Esophagus squamous epithelium (tissue), 5 donors: ENCODE data around the gene CSTF2T. TPM values are rescaled to one million over a fixed set of nuclear protein-coding genes. Genes with fewer than 3 reads are reported as not detected.

Experiments used
- DNase-seq: peaks from one replicate; lab custom pipeline; 2025; lab: John Stamatoyannopoulos, UW
- H3K27ac ChIP-seq, 4 donors: fragments of 200-600 bp; sonication (generic); one replicate each; pipeline ENCODE4 v1.5.1; 2016 to 2019; ENCODE audit warnings: mild to moderate bottlenecking in 1 of 4
- H3K27me3 ChIP-seq, 4 donors: fragments of 200-600 bp; sonication (generic); 1 replicate in 3 of 4; 2 replicates in 1 of 4; pipeline versions ENCODE4 v1.5.1 to v1.6.0; 2017 to 2021; ENCODE audit warnings: antibody characterized with exemption in 1 of 4
- H3K36me3 ChIP-seq, 3 donors: fragments of 200-600 bp; sonication (generic); one replicate each; pipeline ENCODE4 v1.5.1; 2016 to 2019
- H3K4me1 ChIP-seq, 3 donors: fragments of 200-600 bp; sonication (generic); one replicate each; pipeline ENCODE4 v1.5.1; 2017 to 2019
- H3K4me3 ChIP-seq, 4 donors: fragments of 200-600 bp; sonication (generic); 1 replicate in 3 of 4; 2 replicates in 1 of 4; pipeline ENCODE4 v1.5.1; 2016 to 2019; ENCODE audit warnings: mild to moderate bottlenecking in 2 of 4, moderate library complexity in 1 of 4
- H3K9me3 ChIP-seq, 3 donors: fragments of 200-600 bp; sonication (generic); one replicate each; pipeline ENCODE4 v1.5.1; 2016 to 2019
- CTCF ChIP-seq, 6 experiments: fragments of 450-650 bp in 4 of 6; fragments of 200-600 bp in 2 of 6; sonication (generic) in 2 of 6; IDR thresholded peaks; one replicate each; pipeline ENCODE4 v1.5.1; 2016 to 2019; ENCODE audit warnings: antibody characterized with exemption in 6 of 6, mild to moderate bottlenecking in 4 of 6, moderate library complexity in 4 of 6
- POLR2A ChIP-seq, 4 donors: fragments of 450-650 bp; IDR thresholded peaks; one replicate each; pipeline ENCODE4 v1.6.1; 2017; ENCODE audit warnings: antibody characterized with exemption in 4 of 4, mild to moderate bottlenecking in 4 of 4, moderate library complexity in 3 of 4
- WGBS, 2 donors: methylation state at CpG; one replicate each; pipeline ENCODE4 v1.1.5; 2018; 5-methylcytosine and 5-hydroxymethylcytosine counted together
- intact Hi-C: fragments of 100-400 bp; cut with DNase I; formaldehyde crosslinking; loops from one replicate; pipeline ENCODE4 v1.15.0; 2022
- total RNA-seq, 4 donors: library from RNA; depleted of rRNA; stranded (reverse); fragments of >200 nt; gene quantifications; one replicate each; pipeline ENCODE4 v1.1.0, GENCODE V29; 2016
- donor health status: DM: yes; HTN: yes; CAD: no.

The CSTF2T gene
- total RNA-seq, 4 donors from 2014 or later, result 8.1 to 15.3 (median 12.6) TPM

- no peaks in the 10 kb centered on the region for H3K9me3 ChIP-seq
- H3K4me3 ChIP-seq, result no peak overlapping the region
- H3K4me1 ChIP-seq, result peaks cover 0 to 5% (median 0%) of the 10 kb centered on the region in 3 donors
- TF ChIP-seq CTCF (IDR thresholded peaks at IDR 0.05), result no peak
- no peak for TF ChIP-seq POLR2A (IDR thresholded peaks at IDR 0.05)
- H3K27me3 ChIP-seq, result no peaks in the 10 kb centered on the region
- intact Hi-C loops, result no loop called here
- no peak overlapping the region for H3K27ac ChIP-seq
- no peak for DNase-seq
- no peaks in the 10 kb centered on the region for H3K36me3 ChIP-seq
Observed at GRCh38 chr10:51672039-51672535, 27.3 kb downstream of the CSTF2T start.

GRCh38 chr10:51669041-51669440 lies 30.4 kb downstream of the CSTF2T start:
- H3K27ac ChIP-seq, result no peak overlapping the region
- peaks cover 0 to 5% (median 0%) of the 10 kb centered on the region in 3 donors for H3K4me1 ChIP-seq
- H3K27me3 ChIP-seq, result no peaks in the 10 kb centered on the region
- 92 to 93% methylated on average over 5 of the region's 5 CpGs for WGBS, 2 donors
- H3K9me3 ChIP-seq, result no peaks in the 10 kb centered on the region
- TF ChIP-seq CTCF (IDR thresholded peaks at IDR 0.05), result no peak
- TF ChIP-seq POLR2A (IDR thresholded peaks at IDR 0.05), result no peak
- intact Hi-C loops, result no loop called here
- H3K36me3 ChIP-seq, result no peaks in the 10 kb centered on the region
- no peak overlapping the region for H3K4me3 ChIP-seq
- no peak for DNase-seq

GRCh38 chr10:51668336-51668689 lies 31.1 kb downstream of the CSTF2T start:
- DNase-seq, result no peak
- intact Hi-C loops, result no loop called here

GRCh38 chr10:51667678-51668335 lies 31.6 kb downstream of the CSTF2T start:
- no peaks in the 10 kb centered on the region for H3K9me3 ChIP-seq
- H3K27me3 ChIP-seq, result no peaks in the 10 kb centered on the region
- DNase-seq, result no peak
- 0 to 11% methylated on average over 1 of the region's 1 CpG for WGBS, 2 donors
- intact Hi-C loops, result no loop called here
- no peaks in the 10 kb centered on the region for H3K36me3 ChIP-seq
- no peak overlapping the region for H3K4me3 ChIP-seq
- peaks cover 0 to 5% (median 0%) of the 10 kb centered on the region in 3 donors for H3K4me1 ChIP-seq
- H3K27ac ChIP-seq, result no peak overlapping the region
- TF ChIP-seq CTCF (IDR thresholded peaks at IDR 0.05) (no peak), POLR2A (IDR thresholded peaks at IDR 0.05) (no peak)

More at GRCh38 chr10:51668336-51668689, 31.1 kb downstream of the CSTF2T start:
- Histone ChIP-seq H3K27ac (no peak overlapping the region), H3K4me3 (no peak overlapping the region), H3K36me3 (no peaks in the 10 kb centered on the region), H3K27me3 (no peaks in the 10 kb centered on the region), H3K4me1 (peaks cover 0 to 5% (median 0%) of the 10 kb centered on the region in 3 donors), H3K9me3 (no peaks in the 10 kb centered on the region)
- TF ChIP-seq CTCF (IDR thresholded peaks at IDR 0.05), result no peak
- TF ChIP-seq POLR2A (IDR thresholded peaks at IDR 0.05), result no peak

- no peak for DNase-seq
- intact Hi-C loops, result no loop called here
- Histone ChIP-seq H3K27me3 (no peaks in the 10 kb centered on the region), H3K9me3 (no peaks in the 10 kb centered on the region), H3K36me3 (no peaks in the 10 kb centered on the region), H3K4me3 (no peak overlapping the region), H3K27ac (no peak overlapping the region), H3K4me1 (peaks cover 0 to 5% (median 0%) of the 10 kb centered on the region in 3 donors)
- TF ChIP-seq POLR2A (IDR thresholded peaks at IDR 0.05) (no peak), CTCF (IDR thresholded peaks at IDR 0.05) (no peak)
Observed at GRCh38 chr10:51666456-51666855, 32.9 kb downstream of the CSTF2T start.
